Measurements from ENCODE around the gene CCDC171. TPM values are rescaled to one million over a fixed set of nuclear protein-coding genes. Genes with fewer than 3 reads are reported as not detected.

The CCDC171 gene
- total and polyA plus RNA-seq, 2 of the 13 experiments (the other 11 are each of a cell fraction or from before 2014, with no cell fraction given): 0.95 to 2.5 TPM

DNA sequence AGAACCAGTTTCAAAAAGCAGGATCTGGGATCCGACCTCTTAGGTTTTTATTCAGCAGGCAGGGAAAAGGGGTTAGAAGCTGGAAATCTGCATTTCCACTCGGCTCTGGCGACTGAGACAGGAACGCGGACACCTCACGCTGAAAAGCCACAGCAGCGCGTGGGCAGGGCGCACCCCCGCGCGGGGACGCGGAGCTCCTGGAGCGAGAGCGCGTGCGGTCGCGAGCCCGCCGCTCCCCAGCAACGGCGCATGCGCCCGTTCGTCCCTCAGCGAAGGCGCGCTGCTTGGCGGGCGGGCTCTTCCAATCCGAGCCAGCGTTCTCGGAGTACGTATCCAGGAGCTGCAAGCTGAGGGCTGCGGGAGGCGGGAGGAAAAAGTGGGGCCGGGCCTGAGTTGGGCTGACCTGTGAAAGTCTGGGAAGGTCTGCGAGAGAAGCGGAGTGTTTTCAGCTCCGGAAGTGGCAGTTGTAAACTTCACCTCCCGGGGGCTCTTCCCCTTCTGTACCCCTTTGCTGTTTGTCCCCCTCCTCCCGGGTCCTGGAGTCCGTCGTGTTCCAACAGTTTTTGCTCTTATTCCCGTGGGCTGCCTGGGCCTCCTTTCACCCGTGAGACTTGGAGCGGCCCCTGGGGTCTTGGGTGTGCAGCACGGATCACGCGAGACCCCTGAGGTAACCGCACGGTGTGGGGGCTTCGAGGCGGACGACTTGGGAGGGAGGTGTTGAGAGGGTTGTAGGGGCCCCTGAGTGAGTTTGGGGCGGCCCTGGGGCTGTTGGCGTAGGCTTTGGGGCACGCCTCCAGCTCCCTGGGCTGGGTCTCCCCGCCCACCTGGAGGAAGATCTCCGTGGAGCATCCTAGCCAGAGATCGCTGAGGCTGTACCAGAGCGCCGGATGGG is at the start of gene CCDC171 (continued):
- TF ChIP-seq, protein P1, sequence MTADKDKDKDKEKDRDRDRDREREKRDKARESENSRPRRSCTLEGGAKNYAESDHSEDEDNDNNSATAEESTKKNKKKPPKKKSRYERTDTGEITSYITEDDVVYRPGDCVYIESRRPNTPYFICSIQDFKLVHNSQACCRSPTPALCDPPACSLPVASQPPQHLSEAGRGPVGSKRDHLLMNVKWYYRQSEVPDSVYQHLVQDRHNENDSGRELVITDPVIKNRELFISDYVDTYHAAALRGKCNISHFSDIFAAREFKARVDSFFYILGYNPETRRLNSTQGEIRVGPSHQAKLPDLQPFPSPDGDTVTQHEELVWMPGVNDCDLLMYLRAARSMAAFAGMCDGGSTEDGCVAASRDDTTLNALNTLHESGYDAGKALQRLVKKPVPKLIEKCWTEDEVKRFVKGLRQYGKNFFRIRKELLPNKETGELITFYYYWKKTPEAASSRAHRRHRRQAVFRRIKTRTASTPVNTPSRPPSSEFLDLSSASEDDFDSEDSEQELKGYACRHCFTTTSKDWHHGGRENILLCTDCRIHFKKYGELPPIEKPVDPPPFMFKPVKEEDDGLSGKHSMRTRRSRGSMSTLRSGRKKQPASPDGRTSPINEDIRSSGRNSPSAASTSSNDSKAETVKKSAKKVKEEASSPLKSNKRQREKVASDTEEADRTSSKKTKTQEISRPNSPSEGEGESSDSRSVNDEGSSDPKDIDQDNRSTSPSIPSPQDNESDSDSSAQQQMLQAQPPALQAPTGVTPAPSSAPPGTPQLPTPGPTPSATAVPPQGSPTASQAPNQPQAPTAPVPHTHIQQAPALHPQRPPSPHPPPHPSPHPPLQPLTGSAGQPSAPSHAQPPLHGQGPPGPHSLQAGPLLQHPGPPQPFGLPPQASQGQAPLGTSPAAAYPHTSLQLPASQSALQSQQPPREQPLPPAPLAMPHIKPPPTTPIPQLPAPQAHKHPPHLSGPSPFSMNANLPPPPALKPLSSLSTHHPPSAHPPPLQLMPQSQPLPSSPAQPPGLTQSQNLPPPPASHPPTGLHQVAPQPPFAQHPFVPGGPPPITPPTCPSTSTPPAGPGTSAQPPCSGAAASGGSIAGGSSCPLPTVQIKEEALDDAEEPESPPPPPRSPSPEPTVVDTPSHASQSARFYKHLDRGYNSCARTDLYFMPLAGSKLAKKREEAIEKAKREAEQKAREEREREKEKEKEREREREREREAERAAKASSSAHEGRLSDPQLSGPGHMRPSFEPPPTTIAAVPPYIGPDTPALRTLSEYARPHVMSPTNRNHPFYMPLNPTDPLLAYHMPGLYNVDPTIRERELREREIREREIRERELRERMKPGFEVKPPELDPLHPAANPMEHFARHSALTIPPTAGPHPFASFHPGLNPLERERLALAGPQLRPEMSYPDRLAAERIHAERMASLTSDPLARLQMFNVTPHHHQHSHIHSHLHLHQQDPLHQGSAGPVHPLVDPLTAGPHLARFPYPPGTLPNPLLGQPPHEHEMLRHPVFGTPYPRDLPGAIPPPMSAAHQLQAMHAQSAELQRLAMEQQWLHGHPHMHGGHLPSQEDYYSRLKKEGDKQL (CRISPR knock-in tag; IDR thresholded peaks at IDR 0.05; ENCODE audit: low read depth): 0 out of 2 replicates have a peak, but pooled peaks have one; percentile 21
- TF ChIP-seq ZNF761 (CRISPR knock-in tag; conservative IDR thresholded peaks at IDR 0.05) (no peak; the same call in 1 of the 2 replicates), ZMAT3 (CRISPR knock-in tag; conservative IDR thresholded peaks at IDR 0.05) (no peak), ZSCAN12 (CRISPR knock-in tag; IDR thresholded peaks at IDR 0.05) (peak; percentile 60; the same call in 1 of the 2 replicates), ETV6 (CRISPR knock-in tag; conservative IDR thresholded peaks at IDR 0.05) (no peak), MTA1 (CRISPR knock-in tag; IDR thresholded peaks at IDR 0.05; ENCODE audit: borderline replicate concordance) (peak; percentile 52; the same call in 1 of the 2 replicates), NKX3-1 (CRISPR knock-in tag; IDR thresholded peaks at IDR 0.05) (peak; percentile 43; the same call in 1 of the 2 replicates), NFYC (CRISPR knock-in tag; IDR thresholded peaks at IDR 0.05) (peak; percentile 78), IKZF4 (CRISPR knock-in tag; IDR thresholded peaks at IDR 0.05; ENCODE audit: borderline replicate concordance, low read depth, not compliant biosample characterization) (peak; percentile 45), KMT2B (CRISPR knock-in tag; IDR thresholded peaks at IDR 0.05) (peak; percentile 77; the same call in 1 of the 2 replicates), HNRNPL (IDR thresholded peaks at IDR 0.05; ENCODE audit: low read depth, low read length) (no peak), CCDC6 (CRISPR knock-in tag; IDR thresholded peaks at IDR 0.05) (peak; percentile 95), ZMYM4 (CRISPR knock-in tag; IDR thresholded peaks at IDR 0.05) (peak; percentile 62), YEATS2 (CRISPR knock-in tag; IDR thresholded peaks at IDR 0.05; ENCODE audit: borderline replicate concordance) (peak; percentile 78), SOX6 (IDR thresholded peaks at IDR 0.05) (no peak), SOX6 (CRISPR knock-in tag; IDR thresholded peaks at IDR 0.05) (peak; percentile 56)
- TF ChIP-seq, protein P2, sequence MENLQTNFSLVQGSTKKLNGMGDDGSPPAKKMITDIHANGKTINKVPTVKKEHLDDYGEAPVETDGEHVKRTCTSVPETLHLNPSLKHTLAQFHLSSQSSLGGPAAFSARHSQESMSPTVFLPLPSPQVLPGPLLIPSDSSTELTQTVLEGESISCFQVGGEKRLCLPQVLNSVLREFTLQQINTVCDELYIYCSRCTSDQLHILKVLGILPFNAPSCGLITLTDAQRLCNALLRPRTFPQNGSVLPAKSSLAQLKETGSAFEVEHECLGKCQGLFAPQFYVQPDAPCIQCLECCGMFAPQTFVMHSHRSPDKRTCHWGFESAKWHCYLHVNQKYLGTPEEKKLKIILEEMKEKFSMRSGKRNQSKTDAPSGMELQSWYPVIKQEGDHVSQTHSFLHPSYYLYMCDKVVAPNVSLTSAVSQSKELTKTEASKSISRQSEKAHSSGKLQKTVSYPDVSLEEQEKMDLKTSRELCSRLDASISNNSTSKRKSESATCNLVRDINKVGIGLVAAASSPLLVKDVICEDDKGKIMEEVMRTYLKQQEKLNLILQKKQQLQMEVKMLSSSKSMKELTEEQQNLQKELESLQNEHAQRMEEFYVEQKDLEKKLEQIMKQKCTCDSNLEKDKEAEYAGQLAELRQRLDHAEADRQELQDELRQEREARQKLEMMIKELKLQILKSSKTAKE (CRISPR knock-in tag; IDR thresholded peaks at IDR 0.05; ENCODE audit: borderline replicate concordance): no peak
- TF ChIP-seq, protein P3, sequence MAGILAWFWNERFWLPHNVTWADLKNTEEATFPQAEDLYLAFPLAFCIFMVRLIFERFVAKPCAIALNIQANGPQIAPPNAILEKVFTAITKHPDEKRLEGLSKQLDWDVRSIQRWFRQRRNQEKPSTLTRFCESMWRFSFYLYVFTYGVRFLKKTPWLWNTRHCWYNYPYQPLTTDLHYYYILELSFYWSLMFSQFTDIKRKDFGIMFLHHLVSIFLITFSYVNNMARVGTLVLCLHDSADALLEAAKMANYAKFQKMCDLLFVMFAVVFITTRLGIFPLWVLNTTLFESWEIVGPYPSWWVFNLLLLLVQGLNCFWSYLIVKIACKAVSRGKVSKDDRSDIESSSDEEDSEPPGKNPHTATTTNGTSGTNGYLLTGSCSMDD (CRISPR knock-in tag; IDR thresholded peaks at IDR 0.05): 0 out of 2 replicates have a peak, but pooled peaks have one; percentile 78

Measured in HepG2 (cell line).